Fibroblast of the aortic adventitia (primary cell): Measurements from ENCODE around the gene BEST1. TPM values are rescaled to one million over a fixed set of nuclear protein-coding genes. Genes with fewer than 3 reads are reported as not detected.

Experiments
- DNase-seq: peaks from one replicate; pipeline ENCODE4 v3.0.0-alpha.2; 2010; ENCODE audit warnings: low read depth
- H3K4me3 ChIP-seq: 2 replicates; pipeline ENCODE4 v1.5.1; 2011; ENCODE audit warnings: low read depth, mild to moderate bottlenecking, control low read depth, low read length, moderate library complexity
- total RNA-seq: library from RNA; depleted of rRNA; stranded (reverse); fragments of >200 nt; gene quantifications from 2 replicates; pipeline ENCODE4 v1.2.3, GENCODE V29; 2012; ENCODE audit warnings: low replicate concordance
- TF ChIP-seq, protein P1 (sequence below): IDR thresholded peaks from 2 replicates; pipeline ENCODE4 v1.5.1; 2011; ENCODE audit warnings: mild to moderate bottlenecking, low read length, control low read depth, inconsistent platforms; ENCODE audit not compliant: insufficient read depth

BEST1 gene
- total RNA-seq, 1 donor: 3.1 TPM

DNA sequence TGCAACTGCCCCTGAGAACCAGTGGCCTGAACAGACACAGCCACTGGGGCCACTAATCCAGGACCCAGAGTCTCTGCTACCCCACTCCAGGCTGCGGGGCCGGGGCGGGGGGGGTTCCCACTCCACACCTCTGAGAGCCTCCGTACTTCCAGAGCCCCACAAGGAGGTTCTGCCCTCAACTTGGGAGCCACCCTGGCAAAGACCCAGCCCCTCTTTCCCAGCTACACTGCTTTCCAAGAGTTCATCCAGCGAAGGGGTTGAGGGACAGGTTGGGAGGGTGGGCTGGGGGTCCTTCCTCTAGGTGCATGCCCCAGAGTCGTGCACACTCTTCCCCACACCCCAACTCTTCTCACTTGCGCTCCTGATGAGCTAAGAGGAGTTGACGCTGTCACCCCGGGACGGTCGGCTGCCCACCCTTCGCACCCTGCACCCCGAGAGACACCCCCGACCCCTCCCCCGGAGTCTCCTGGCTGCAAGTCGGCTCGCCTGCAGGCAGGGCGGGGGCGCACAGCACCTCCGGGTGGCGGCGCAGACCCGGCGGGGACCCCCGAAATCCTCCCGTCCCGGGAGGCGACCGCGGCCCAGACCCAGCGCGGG lies 33.3 kb upstream of the BEST1 start:
- peak overlapping the region; percentile 76 for H3K4me3 ChIP-seq
- DNase-seq: no peak
- TF ChIP-seq, protein P1, sequence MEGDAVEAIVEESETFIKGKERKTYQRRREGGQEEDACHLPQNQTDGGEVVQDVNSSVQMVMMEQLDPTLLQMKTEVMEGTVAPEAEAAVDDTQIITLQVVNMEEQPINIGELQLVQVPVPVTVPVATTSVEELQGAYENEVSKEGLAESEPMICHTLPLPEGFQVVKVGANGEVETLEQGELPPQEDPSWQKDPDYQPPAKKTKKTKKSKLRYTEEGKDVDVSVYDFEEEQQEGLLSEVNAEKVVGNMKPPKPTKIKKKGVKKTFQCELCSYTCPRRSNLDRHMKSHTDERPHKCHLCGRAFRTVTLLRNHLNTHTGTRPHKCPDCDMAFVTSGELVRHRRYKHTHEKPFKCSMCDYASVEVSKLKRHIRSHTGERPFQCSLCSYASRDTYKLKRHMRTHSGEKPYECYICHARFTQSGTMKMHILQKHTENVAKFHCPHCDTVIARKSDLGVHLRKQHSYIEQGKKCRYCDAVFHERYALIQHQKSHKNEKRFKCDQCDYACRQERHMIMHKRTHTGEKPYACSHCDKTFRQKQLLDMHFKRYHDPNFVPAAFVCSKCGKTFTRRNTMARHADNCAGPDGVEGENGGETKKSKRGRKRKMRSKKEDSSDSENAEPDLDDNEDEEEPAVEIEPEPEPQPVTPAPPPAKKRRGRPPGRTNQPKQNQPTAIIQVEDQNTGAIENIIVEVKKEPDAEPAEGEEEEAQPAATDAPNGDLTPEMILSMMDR: no peak

DNA sequence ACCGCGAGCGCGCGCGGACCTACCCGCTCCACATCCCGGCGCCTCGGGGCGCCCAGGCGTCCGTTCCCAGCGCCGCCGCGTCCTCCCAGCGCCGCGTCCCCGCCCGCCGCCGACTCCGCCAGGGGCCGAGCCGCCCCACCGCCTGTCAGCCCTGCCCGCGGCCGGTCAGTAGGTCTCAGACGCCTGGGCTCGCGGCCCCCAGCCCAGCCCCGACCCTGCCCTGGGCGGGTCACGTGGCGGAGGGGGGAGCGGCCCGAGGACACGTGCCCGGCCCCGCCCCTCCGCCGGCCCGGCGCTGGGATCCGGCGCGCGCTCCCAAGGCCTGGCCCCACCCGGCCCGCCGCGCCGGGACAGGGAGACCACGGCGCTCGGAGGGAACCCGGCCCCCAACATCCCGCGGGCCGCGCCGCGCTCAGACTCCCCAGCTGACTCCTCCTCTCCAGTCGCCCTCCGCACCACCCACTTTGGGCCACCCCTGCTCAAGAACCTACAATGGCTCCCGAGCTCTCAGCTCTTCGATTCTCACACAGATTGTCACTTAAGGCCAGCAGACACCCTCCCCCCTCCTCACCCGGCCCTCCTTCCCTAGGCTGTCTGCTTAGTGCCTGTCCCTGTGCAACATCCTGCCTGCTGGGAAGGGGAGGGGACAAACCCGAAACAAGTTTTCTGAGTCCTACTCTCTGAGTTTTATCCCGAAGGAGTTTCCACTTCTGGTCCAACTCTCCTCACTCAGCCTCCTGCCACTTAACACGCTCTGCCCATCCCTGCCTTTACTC lies 32.6 kb upstream of the BEST1 start, which contains the start of gene RAB3IL1:
TSS of gene RAB3IL1 (minus strand) at position 233 of the 776 bp plus-strand sequence. CDS start at position 34, 199 bp downstream.
- DNase-seq: peak; percentile 47
- H3K4me3 ChIP-seq: peak within 1 kb of the TSS; percentile 76
- TF ChIP-seq, protein P1: no peak

DNA sequence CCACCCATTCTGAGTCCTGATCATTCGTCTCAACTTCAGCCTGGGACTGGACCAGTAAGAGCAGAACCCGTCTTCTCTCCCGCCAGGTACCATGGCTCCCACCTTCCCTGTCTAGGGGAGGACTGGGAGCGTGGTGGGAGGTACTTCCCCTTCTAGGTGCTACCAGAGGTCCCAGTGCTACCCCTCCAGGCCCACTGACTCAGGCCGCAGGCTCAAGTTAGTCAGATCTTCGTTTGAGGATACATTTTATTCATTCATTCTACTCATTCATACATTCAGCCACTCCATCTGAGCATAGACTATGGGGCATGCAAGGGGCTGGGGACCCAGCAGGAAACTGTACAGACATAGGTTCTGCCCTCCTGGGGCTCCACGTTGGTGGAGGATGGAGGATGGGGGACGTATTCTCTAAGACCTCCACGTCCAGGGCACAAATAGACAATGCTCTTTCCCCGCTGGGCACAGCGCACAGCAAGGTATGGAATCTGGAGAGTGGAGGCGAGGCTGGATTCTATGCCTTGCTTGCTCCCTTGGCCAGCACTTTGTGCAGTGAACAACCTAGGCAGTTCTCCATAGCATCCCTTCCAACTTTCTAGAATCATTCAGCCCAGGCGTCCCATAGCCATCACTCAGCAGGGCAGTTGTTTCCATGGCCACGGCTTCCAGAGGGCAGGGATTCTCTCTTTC lies 31.8 kb upstream of the BEST1 start:
- DNase-seq: no peak
- peak overlapping the region; percentile 76 for H3K4me3 ChIP-seq
- TF ChIP-seq, protein P1: no peak

DNA sequence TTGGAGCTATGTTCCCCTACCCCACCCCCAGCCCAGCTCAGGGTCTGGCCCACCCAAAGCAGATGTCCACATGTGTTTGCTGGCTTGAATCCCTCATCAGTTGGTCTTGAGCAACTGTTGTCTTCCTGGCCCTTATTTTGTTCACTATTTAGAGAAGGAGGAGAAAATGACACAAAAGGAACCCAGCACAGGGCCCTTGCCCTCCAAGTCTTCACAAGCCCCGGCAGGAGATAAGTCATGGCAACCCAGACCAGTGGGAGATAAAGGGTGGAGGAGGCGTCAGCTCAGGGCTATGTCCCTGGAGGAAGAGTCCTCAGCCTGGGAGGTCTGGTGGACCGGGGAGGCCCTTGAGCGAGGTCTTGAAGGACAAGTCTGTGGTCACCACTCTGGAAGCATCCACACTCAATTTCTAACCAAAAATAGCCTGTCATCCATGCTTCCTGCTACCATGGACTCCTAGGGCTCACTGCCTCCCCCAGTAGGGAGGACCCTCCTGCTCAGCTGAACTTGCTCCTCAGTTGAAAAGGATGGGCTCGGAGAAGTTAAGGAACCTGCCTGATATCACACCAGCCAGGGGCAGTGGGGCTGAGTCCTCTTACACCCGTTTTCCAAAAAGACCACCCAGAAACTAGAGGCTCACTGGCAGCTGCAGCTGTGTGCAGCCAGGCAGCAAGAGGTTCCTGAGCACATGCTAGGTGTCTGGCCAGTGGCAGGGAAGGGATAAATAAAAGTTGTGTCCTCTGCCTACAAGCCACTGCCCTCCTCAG lies 31.0 kb upstream of the BEST1 start:
- TF ChIP-seq, protein P1: no peak
- DNase-seq: peak; percentile 58
- H3K4me3 ChIP-seq: no peak overlapping the region

DNA sequence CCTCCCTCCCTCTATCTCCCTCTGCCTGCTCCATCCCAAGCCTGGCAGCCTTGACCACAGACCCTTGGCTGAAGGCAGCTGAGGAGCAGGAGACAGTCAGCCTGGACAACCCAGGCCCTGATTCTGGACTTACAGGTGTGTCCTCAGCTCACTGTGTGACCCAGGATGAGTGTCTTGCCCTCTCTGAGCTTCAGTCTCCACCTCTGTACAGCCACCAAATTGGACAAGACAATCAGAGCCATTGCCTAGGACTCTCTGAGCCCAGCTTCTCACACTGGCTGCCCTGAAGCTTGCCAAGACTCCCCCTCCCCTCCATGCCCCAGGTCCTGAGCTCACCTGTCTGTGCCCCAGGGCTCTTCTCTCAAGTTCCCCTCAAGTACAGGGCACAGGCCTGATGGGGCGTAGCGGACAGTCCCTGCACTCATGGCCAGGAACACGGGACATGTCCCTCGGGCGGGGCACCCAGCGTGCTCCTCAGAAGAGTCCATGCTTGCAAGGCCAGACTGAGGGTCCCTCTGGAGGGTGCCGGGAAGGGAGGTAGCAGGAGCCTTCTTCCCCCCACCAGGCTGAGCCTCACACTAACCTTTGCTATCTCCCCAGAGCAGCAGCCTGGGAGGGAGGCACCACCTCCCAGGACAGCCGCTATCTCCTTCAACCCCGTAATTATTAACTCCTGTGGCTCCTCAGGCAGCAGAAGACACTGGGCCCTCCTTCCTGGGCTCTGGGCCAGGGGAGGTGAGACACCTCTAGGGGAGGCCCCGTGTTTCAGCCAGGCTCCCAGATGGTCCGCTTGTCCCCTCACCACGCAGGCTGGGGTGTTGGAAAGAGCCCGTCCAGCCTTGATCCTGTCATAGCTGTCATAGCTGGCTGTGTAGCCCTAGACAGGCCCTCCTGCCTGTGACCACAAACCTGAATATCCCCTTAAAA lies 30.2 kb upstream of the BEST1 start:
- DNase-seq: no peak
- no peak overlapping the region for H3K4me3 ChIP-seq
- TF ChIP-seq, protein P1: no peak
